ENCODE results near the gene ANXA6. TPM values are rescaled to one million over a fixed set of nuclear protein-coding genes. Genes with fewer than 3 reads are reported as not detected.

ANXA6 gene
- total RNA-seq, 1 donor: 353 TPM

DNA sequence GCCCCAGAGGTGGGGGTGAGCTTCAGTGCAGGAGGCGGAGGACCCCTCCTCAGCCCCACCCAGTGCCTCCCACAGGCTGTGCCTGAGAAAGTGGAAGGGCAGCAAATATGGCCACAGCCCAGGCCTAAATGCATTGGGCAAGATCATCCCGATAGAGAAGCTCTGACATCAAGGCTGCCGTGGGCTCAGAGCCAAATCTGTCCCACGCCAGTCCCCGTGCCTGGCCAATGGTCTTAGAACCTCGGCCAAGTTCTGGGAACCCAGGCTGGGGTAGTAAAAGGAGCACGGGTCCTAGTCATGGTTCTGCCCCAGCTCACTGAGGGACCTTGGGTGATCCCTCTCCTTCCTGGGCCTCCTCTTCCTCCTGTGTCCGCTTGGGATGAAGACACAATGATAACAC, 49.0 kb downstream of the ANXA6 start:
- Histone ChIP-seq H3K79me2 (ENCODE audit: insufficient read depth, low read length) (no peaks in the 10 kb centered on the region), H3K4me2 (ENCODE audit: insufficient read depth, low read length) (no peak overlapping the region), H4K20me1 (ENCODE audit: insufficient read depth, low read length) (peaks cover 7% of the 10 kb centered on the region), H3K4me1 (ENCODE audit: insufficient read depth, low read length) (peaks cover 5% of the 10 kb centered on the region), H3K27ac (ENCODE audit: low read depth, low read length) (peak overlapping the region; percentile 51), H3K27me3 (ENCODE audit: insufficient read depth, low read length) (no peaks in the 10 kb centered on the region), H3K4me3 (ENCODE audit: insufficient read depth, low read length) (no peak overlapping the region), H3K36me3 (ENCODE audit: insufficient read depth, low read length) (peaks cover 97% of the 10 kb centered on the region), H2AFZ (ENCODE audit: low read length) (no peak overlapping the region), H3K9me3 (ENCODE audit: low read depth, low read length) (no peaks in the 10 kb centered on the region)
- TF ChIP-seq, protein P1, sequence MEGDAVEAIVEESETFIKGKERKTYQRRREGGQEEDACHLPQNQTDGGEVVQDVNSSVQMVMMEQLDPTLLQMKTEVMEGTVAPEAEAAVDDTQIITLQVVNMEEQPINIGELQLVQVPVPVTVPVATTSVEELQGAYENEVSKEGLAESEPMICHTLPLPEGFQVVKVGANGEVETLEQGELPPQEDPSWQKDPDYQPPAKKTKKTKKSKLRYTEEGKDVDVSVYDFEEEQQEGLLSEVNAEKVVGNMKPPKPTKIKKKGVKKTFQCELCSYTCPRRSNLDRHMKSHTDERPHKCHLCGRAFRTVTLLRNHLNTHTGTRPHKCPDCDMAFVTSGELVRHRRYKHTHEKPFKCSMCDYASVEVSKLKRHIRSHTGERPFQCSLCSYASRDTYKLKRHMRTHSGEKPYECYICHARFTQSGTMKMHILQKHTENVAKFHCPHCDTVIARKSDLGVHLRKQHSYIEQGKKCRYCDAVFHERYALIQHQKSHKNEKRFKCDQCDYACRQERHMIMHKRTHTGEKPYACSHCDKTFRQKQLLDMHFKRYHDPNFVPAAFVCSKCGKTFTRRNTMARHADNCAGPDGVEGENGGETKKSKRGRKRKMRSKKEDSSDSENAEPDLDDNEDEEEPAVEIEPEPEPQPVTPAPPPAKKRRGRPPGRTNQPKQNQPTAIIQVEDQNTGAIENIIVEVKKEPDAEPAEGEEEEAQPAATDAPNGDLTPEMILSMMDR (IDR thresholded peaks at IDR 0.05; ENCODE audit: extremely low read depth, low read depth, low read length): no peak
- no peak for DNase-seq (ENCODE audit: insufficient read length, low spot score, missing footprints)

DNA sequence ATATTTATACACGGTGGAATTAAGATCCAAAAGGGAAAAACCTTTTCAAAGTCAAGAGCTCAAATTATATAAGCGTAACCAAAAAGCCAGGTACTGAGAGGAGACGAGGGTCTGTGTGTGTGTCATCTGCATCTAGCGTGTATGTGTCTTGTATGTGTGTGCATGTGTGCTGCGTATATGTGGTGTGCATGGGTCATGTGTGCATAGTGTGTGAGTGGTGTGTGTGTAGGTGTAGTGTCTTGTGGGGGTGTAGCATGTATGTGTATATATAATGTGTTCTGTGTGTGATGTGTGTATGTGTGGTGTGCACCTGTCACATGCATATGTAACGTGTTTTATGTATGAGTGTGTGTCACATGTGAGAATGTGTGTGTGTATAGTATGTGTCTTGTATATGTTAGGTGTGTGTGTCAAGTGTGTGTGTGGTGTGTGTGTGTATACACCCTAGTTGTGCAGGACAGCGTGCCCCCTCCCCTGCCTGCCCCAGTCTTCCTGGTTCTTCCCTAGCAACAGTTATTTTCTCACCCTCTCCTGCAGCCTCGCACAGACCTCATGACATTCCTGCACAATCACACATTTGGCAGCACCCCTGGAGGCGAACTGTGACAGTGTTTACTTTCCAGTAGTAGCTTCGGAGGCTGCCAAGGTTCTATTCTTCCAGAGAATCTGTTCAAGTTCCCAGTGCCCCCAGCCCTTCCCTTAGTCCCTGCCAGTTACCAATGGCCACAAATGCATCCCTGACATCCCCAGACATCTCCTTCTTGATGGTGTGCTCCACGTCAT, 49.6 kb downstream of the ANXA6 start:
- H3K79me2 ChIP-seq (ENCODE audit: insufficient read depth, low read length): no peaks in the 10 kb centered on the region
- H3K27ac ChIP-seq (ENCODE audit: low read depth, low read length): peak overlapping the region; percentile 51
- H3K4me2 ChIP-seq (ENCODE audit: insufficient read depth, low read length): no peak overlapping the region
- no peak overlapping the region for H3K4me3 ChIP-seq (ENCODE audit: insufficient read depth, low read length)
- H3K4me1 ChIP-seq (ENCODE audit: insufficient read depth, low read length): peaks cover 5% of the 10 kb centered on the region
- H3K36me3 ChIP-seq (ENCODE audit: insufficient read depth, low read length): peaks cover 98% of the 10 kb centered on the region
- no peaks in the 10 kb centered on the region for H3K9me3 ChIP-seq (ENCODE audit: low read depth, low read length)
- TF ChIP-seq, protein P1 (IDR thresholded peaks at IDR 0.05; ENCODE audit: extremely low read depth, low read depth, low read length): peak; percentile 14
- H3K27me3 ChIP-seq (ENCODE audit: insufficient read depth, low read length): no peaks in the 10 kb centered on the region
- no peak for DNase-seq (ENCODE audit: insufficient read length, low spot score, missing footprints)
- no peak overlapping the region for H2AFZ ChIP-seq (ENCODE audit: low read length)
- peaks cover 7% of the 10 kb centered on the region for H4K20me1 ChIP-seq (ENCODE audit: insufficient read depth, low read length)

DNA sequence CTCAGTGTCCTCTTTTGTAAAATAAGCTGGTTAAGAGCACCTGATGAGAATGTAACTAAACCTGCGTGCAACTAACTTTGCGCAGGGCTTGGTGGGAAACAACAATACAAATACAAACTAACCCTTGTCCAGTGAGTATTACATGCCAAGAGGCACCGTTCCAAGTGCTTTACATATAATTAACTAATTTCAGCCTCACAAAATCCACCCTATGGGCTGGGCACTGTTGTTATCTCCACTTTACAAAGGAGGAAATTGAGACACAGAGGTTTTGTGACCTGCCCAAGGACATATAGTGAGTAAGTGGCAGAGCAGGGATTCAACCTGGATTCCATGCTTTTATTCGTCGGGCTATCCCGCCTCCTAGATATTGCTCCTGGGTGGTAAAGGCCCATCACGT, 50.5 kb downstream of the ANXA6 start:
- H3K27me3 ChIP-seq (ENCODE audit: insufficient read depth, low read length): no peaks in the 10 kb centered on the region
- H3K4me3 ChIP-seq (ENCODE audit: insufficient read depth, low read length): no peak overlapping the region
- DNase-seq (ENCODE audit: insufficient read length, low spot score, missing footprints): no peak
- H3K4me1 ChIP-seq (ENCODE audit: insufficient read depth, low read length): peaks cover 5% of the 10 kb centered on the region
- no peaks in the 10 kb centered on the region for H3K9me3 ChIP-seq (ENCODE audit: low read depth, low read length)
- peaks cover 98% of the 10 kb centered on the region for H3K36me3 ChIP-seq (ENCODE audit: insufficient read depth, low read length)
- TF ChIP-seq, protein P1 (IDR thresholded peaks at IDR 0.05; ENCODE audit: extremely low read depth, low read depth, low read length): no peak
- no peak overlapping the region for H3K27ac ChIP-seq (ENCODE audit: low read depth, low read length)
- H3K4me2 ChIP-seq (ENCODE audit: insufficient read depth, low read length): no peak overlapping the region
- H3K79me2 ChIP-seq (ENCODE audit: insufficient read depth, low read length): no peaks in the 10 kb centered on the region
- H4K20me1 ChIP-seq (ENCODE audit: insufficient read depth, low read length): peaks cover 7% of the 10 kb centered on the region
- no peak overlapping the region for H2AFZ ChIP-seq (ENCODE audit: low read length)

DNA sequence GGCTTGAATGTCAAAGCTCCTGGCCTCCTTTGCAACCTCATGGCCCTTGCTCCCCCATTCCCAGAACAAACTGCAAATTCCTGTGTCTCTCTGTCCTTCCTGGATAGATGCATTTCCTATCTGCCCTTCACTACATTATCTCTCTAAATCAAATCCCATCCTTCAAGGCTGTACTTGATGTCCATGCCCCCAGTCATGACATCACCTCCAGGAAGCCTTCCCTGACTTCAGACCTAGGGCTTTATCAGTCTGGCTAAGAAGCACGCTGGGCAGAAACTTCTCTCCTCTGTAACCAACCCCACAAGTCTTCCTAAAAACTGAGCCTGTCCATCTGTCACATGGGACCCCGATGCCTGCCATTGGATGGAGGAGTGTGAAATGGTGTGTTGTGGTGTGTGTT, 51.1 kb downstream of the ANXA6 start:
- no peak overlapping the region for H2AFZ ChIP-seq (ENCODE audit: low read length)
- H3K27me3 ChIP-seq (ENCODE audit: insufficient read depth, low read length): no peaks in the 10 kb centered on the region
- DNase-seq (ENCODE audit: insufficient read length, low spot score, missing footprints): no peak
- no peak overlapping the region for H3K4me3 ChIP-seq (ENCODE audit: insufficient read depth, low read length)
- peaks cover 99% of the 10 kb centered on the region for H3K36me3 ChIP-seq (ENCODE audit: insufficient read depth, low read length)
- H3K4me2 ChIP-seq (ENCODE audit: insufficient read depth, low read length): no peak overlapping the region
- peaks cover 8% of the 10 kb centered on the region for H4K20me1 ChIP-seq (ENCODE audit: insufficient read depth, low read length)
- TF ChIP-seq, protein P1 (IDR thresholded peaks at IDR 0.05; ENCODE audit: extremely low read depth, low read depth, low read length): no peak
- peaks cover 5% of the 10 kb centered on the region for H3K4me1 ChIP-seq (ENCODE audit: insufficient read depth, low read length)
- no peaks in the 10 kb centered on the region for H3K9me3 ChIP-seq (ENCODE audit: low read depth, low read length)
- H3K79me2 ChIP-seq (ENCODE audit: insufficient read depth, low read length): no peaks in the 10 kb centered on the region
- no peak overlapping the region for H3K27ac ChIP-seq (ENCODE audit: low read depth, low read length)
